Activated T-helper 1 cell treated with Interleukin-2 at 50 U/mL for 16 hours (primary cell): ENCODE results near the gene MYRIP.
"Not testable (repeated sequence)": the region's sequence is repeated elsewhere in the genome, so short reads cannot be mapped to it uniquely, and the experiment has no call there.

ENCODE experiments used
- DNase-seq: peaks from one replicate; pipeline ENCODE4 v3.0.0-alpha.2; 2020; ENCODE audit warnings: low read depth

Gene MYRIP

DNA sequence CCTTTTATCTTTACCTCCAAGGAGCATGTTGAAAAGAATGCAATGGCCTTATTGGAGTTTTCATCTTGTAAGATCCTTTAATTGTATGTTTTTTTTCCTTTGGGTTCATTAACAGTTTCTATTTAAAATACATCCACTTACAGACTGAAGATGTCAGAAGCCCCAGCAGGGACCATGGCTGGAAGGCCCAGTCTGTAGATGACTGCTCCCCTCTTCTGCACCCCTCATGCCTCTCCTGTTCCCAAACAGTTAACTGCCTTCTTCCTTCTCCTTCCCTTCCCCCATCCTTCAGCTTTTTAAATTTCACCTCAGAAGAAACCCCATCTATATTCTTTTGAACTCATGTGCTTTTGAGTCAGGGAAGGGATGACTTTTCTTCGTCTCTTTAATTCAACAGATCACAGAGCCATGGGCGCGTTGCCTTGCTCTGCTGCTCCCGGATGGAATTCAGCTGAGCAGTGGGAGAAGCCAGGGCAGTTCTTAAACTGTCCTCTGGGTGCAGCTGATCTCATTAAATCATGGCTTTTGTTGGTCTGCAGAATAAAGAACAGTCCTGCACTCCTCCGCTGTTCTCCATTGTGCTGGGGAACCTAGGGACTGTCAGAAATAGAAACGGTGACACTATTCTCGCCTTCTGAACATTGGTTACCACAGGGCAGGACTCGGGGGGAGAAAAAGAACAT is 428.6 kb downstream of the MYRIP start:
- DNase-seq, result no peak

DNA sequence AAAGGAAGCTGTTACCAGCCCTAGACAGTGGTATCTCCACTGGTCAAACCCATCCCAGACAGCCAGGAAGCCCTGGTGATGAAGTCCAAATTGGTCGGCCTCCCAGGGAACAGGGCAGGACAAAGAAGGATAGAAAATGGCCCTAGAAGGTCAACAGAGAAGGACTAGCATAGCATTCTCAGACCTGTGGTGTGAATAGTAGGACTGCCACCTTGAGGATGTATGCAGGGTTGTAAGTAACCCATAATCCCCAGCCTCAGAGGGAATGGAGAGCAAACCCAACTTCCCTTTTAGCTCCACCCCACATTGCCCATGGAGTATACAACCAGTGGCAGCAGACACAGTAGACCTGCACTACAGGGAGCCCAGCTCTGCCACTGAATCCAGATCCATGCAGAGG is 431.5 kb downstream of the MYRIP start:
- DNase-seq, result no peak

DNA sequence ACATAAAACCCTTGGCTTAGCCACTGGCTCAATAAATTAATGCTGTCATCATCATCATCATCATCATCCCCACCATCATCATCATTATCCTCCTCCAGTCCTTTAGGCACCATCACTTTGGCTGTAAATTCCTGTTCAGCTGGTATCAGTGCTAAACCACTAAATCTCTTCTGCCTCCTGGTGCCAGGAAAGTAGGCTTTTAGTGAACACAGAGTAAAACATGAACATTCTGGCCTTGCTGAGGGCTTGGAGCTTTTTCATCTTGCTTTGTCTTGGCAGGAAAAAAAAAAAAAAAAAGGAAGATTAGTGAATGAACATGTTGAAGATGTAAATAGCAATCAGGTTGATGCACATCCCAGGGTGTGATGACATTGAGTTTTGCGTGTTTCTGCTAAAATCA is 432.8 kb downstream of the MYRIP start:
- DNase-seq, result no peak

DNA sequence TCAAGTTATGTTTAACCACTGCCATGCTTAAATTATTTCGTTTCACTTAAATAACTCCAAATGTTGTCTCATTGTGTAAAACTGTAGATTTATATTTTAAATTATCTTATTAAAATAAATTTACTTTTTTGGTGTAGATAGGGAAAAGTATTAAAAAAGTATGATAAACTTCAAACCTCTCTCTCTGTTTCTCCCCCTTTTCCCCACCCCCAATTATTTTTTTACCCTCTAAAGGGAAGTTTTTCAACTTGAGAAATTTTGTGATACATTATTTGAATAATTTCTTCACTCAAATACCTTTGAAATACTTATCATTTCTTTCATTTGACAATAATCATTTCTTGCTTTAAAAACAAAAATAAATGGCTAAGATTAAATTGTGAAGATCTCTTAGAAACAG is 433.2 kb downstream of the MYRIP start:
- no peak for DNase-seq

DNA sequence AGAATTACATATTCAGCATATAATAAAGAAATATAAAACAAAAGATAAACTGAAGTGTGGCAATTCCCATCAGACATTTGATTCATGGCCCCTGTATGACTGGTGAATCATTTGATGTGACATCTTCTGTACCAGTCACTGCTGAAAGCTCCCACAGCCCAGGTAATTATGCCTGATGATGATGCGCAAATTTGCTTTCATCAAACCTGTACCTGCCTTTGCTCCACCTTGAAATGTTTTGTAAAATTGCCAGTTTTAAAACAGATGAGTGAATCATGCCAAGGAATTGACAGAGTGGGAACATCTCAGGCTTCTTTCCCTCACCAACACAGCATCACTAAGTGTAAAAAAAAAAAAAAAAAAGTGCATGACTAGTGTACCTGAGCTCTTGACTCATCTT is 433.6 kb downstream of the MYRIP start:
- DNase-seq, result no peak

DNA sequence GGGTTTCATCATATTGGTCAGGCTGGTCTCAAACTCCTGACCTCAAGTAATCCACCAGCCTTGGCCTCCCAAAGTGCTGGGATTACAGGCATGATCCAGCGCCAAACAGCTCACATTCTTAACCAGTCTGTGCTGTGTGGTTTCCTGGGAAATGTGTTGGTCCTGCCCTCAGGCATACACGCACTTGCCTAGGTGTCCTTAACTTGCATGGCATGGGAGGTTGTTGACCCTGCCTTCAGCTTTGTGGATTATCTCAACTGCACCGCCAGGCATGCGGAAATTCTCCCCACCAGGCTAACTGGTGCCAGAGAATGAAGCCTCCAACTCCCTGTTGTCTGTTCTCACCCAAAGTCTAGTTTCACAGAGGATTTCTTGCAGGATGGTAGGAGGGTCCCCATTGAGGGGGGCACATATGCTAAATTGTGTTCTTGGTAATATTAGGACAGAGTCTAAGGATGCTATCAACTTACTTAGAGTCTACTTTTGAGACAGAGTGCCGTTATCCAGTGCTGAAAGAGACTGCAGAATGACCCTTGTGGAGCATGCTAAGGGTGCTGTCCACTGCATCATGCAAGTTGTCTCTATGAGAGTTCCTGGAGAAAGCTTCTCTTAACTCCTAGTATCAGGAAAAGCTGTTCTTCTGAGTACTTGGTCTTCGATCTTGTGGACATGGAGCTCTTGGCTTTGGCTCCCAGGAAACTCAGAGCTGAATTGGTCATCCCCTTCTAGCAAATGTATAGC is 438.5 kb downstream of the MYRIP start:
- DNase-seq, result no peak

DNA sequence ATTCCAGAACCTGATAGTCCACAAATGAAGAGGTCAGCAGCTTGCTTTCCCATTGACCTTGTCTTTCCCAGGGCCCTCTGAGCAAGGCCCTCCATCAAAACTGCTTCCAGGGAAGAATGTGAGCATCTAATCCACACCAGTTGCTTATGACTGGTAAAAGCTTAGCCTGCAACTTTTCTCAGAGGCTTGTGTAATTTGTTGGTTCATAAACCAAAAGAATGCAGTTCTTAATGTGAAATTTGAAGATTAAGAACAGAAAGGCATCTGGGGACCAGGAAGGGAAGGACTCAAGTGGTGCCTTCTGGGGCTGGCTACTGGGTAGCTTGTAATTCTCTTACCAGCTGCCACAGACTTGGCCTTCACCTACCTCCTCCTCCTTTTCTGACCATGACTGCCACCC is 439.2 kb downstream of the MYRIP start:
- no peak for DNase-seq

DNA sequence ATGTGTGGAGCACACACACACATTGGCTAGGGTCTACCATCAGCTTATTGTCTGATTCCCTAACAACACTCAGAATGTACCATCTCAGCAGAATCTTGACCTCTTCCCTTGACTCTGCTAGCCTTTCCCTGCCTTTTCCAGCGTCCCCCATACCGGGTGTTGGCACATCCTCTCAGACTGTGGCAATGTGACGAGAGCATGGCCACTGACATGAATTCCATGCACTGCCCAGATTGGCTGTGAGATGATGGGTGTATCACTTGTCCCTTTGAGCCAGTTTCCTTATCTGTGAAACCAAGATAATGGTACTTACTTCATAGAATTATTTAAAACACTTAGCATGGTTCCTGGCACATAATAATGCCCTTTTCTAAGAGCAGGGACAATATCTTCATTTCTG is 439.8 kb downstream of the MYRIP start:
- no peak for DNase-seq

DNA sequence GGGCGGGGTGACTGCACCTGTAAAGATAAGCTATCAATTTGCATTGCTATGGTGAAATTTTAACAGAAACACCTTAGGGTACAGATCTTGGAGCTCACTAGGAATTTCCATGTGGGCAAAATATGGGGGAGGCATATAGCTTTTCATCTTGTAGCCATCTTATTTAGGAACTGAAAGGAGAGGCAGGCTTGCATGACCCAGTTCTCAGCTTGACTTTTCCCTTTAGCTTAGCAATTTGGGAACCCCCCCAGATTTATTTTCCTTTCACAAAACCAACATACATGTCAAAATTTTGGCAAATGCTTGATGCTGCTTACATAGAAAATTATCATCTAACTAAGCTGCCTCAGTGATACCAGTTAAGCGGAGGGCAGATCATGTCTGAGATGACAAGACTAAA is 445.1 kb downstream of the MYRIP start:
- DNase-seq, result no peak

DNA sequence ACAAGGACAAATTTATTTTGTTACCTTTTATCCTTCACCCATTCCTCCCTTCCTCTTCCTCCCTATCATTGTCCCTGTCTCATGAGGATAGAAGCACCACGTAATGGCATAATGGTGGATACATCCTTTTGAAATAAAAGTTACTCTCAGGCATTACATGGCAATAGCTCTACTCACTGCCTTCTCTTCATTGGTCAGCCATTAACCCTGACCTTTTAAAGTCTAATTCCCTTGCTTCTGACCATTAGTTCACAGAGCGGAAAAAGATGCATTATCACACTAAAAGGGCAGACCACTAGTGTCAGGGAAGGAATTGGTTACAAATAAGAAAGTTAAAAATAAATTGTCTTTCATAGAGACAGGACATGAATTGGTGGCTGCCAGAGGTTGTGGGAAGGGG is 445.5 kb downstream of the MYRIP start:
- DNase-seq, result no peak

DNA sequence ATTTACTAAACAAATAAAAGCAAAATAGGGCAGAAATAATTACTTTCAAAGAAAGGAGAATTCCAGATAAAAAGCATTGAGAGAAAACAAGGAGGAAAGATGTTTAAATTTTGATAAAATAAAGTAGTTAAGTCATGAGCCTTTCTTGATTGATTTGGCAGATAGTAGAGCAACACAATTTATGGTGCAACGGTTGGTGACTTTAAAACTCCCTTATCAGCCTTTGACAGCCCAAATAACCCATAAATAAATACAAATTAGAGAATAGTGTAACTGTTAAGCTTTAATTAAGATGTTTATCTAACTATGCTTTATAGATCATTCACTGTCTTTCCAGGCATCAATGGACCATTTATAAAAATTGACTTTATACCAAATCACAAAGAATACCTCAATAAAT is 446.1 kb downstream of the MYRIP start:
- DNase-seq, result no peak

DNA sequence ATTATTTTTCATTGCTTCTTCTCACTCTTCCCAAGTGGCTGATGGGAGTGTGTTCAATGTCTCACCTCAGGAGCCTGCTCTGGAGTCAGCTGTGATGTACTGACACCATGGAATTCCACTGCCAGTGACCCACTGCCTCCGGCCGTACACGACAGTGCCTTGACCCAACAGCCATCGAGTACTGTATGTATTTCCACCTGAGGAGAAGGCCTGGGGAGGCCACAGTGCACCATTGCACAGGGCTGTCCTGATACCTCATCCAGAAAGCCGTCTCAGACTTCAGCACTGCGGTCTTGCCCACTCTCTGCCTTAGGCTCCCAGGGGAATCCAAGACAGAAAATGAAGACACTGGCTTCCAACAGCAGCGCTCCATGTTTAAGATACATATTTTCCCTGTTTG is 448.7 kb downstream of the MYRIP start:
- no peak for DNase-seq

DNA sequence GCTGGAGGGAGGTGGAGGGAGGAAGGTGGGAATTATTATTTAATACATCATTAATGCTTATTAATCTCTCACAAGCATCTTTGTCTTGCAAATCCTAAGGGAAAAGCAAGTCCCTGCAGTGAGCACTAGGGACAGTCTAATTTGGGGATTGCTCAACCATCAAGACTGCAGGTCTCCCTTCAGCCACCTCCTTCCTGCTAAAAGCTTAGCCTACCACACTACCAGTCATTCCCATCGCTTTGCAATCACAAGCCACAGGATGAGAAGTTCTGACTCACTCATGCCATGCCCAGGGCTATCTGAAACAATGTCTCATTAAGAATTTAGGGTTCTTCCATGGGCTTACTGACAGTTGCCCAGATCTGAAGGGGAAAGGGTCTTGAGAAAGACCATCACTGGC is 449.1 kb downstream of the MYRIP start:
- no peak for DNase-seq

DNA sequence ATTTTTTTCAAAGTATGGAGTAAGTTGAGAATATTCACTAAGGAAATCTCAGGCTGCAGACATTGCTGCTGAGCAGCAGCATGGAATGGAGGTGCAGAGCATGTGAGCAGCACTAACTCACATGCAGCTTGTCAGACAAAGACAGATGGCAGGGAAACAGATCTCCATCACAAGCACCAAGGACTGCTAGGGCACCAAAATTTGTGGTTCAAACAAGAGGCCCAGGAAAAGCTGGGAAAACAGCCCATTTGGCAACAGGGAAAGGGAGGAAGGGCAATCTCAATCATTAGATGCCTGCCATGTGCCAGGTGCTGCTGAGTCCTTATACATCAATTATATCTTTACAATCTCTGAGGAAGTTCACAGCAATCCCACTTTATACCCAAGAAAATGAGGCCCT is 452.9 kb downstream of the MYRIP start:
- DNase-seq, result no peak

DNA sequence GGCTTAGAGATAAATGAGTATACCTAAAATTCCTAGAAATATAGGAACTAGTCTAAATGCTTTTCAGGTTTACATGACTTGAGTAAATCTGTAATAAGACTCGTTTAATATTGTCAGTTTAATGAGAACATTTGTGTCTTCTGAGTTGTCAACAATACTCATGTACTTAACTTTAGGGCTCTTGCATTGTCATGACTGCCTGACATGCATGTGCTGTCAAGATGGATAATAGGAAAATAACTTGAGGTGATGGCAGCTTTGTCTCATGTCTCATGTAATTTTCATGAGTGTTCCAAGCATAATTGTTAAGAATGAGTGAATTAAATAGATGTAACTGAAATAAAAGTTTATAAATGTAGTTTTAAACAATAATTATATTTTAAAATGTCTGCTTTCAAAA is 455.0 kb downstream of the MYRIP start:
- DNase-seq, result no peak

DNA sequence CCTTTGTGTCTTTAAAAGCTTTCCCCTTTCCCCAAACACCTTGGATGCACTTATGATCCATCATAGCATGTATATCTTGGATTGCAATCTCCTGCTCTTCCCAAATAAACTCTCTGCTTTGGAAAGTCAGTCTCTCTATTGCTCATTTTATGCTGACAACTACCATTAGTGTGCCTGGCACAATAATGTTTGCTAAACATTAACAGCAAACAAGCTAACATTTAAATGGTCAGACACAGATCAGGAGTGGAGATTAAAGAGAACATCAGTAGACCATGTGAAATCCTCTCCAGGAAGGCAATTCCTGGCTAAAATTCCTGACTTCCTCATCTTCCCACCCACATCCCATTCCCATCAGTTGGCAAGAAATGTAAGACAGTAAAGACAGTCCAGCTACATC is 455.8 kb downstream of the MYRIP start:
- DNase-seq, result no peak

DNA sequence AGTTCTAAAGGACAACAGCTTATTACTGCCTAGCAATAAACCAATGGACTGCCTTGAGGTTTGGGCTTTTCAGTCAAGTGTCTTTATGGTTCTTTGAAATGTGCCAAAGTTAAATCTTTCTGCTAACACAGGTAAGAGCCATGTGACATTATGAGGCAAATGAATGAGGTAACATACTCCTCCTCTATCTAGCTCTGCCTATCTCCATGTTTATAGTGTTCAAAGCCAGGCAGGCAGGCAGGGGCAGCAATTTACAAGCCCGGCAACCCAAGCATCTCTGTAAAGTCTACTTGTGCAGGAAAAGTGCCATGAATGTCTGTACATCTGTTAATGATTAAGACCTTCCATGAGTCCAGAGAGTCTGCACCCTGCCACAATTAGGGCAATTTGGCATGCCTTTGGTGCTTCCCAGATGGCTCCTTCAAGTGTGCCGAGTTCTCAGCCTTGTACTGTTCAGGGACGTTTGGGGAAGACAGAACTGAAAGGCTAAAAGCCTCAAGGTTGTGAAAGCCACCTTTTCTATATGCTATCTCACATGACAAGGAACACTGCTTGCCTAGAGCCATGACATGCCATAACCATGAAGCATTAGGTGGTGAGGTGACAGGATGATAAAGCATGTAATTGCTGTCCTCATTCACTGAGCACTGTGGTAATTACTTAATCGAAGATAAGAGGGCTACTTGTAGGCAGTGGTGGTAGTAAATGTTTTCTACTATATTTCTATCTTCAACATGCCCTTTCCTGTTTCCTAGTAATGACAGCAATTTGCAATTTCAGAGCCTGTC is 458.7 kb downstream of the MYRIP start:
- DNase-seq, result no peak

DNA sequence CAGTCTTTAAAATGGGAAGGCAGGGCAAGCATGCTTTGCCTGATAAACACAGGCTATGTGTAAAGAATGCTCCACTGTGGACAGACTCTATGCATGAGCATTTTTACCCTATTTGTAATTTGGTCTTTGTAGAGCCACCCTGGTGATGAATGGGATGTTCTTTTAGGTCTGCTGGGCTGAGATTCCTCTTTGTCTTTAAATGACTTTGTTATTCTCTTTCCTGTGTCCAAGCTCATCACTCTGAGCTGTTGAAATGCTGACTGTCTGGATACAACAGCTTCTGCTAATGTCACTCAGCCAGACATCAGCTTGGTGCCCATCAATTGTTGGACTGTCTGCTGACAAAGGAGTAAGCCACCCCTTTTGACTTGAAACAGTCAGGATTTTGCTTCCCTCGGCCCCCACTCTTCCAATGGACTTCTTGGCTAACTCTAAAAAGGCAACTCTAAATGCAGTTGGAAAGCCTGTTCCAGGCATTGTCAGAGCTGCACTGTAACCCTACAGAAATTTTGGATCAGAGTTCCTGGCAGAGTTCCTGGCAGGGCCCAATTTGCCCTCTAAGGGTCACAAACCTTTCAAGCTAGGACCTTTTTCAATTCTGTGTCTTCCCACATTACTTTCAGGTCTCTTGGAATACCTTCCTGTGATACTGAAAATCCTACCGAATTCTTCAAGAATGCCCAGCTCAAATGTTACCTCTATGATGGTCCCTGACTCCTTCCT is 459.6 kb downstream of the MYRIP start:
- no peak for DNase-seq

DNA sequence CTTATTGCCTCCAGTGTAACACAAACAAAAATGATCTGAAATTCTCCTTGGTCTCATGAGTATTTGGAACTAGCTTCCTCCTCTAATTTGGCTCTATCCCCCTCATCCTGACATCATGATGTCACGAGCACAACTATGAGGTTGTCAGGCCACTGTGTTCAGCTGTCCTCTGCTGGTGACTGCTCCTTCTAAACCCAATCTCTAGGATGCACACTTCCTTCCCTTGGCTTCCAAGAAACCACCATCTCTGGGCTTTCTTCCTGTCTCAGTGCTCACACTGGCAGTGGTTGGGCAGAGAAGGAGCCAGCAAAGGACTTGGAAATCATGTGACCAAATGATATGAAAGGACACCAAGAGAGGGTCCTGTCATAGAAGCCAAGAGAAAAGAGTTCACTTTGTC is 469.4 kb downstream of the MYRIP start:
- DNase-seq, result no peak

DNA sequence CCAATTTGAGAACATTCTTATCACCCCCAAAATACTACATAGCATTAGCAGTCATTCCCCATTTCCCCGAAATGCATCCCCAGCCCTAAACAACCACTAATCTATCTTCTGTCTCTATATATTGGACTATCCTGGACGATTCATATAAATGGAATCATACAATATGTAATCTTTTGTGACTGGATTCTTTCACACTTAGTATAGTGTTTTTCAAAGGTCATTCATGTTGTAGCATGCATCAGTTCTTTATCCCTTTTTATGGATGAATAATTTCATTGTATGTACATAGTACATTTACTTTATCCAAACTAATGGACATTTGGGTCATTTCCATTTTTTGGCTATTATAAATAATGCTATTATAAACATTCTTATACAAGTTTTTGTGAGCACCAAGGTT is 472.6 kb downstream of the MYRIP start:
- DNase-seq, result no peak

DNA sequence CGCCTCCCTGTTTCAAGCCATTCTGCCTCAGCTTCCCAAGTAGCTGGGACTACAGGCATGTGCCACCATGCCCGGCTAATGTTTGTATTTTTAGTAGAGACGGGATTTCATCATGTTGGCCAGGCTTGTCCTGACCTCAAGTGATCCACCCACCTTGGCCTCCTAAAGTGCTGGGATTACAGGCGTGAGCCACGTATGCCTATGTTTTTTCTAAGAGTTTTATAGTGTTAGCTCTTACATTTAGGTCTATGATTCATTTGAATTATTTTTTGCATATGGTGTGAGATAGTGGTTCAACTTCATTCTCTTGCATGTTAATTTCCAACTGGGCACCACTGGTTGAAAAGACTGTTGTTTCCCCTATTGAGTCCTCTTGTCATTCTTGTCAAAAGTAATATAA is 473.6 kb downstream of the MYRIP start:
- DNase-seq, result not testable (repeated sequence)

DNA sequence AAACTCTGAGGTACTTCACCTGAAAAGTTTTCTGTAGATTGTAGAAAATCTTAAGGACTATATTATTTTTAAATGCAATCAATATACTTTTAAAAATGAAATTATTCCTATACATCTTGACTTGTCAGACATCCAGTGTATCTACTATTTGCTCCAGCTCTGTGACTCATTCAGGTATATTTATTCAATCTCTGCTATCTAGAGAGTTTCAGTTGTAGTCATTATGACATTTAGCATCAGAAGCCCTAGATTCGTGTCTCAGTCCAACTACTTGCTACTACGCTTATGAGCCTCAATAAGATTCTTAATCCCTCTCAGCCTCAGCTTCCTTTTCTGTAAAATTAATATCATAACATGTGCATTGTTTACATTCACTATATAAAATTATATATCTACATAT is 477.8 kb downstream of the MYRIP start:
- no peak for DNase-seq

DNA sequence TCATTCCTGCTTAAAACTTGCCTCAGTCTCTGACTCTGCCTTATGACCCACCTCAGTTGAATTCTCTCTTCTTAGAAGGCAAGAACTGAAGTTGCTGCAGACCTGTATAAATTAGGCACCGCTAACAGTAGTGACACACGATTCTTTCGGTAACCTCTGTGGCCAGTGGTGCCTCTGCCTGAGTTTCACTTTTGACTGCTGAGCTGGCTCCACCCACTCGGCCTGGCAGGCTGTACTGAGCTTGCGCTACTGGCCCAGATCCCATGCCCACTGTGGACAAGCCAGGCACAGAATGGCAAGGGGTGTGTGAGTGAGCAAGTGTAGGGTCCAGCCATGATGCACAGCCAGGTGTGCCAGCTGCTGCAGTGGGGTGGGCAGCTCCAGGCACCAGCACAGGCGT is 481.0 kb downstream of the MYRIP start:
- no peak for DNase-seq
